ENCODE results near the gene LRRC61.

- TF ChIP-seq POLR2A (IDR thresholded peaks at IDR 0.05) (no peak), CTCF (IDR thresholded peaks at IDR 0.05) (no peak), POLR2AphosphoS5 (IDR thresholded peaks at IDR 0.05) (no peak), EP300 (IDR thresholded peaks at IDR 0.05) (no peak)
Measured at GRCh38 chr7:150374026-150374425, 50.9 kb downstream of the LRRC61 start.

All from gastroesophageal sphincter (tissue), 3 donors.